Measurements from ENCODE around the gene C2orf74. TPM values are rescaled to one million over a fixed set of nuclear protein-coding genes. Genes with fewer than 3 reads are reported as not detected.
"Not testable (repeated sequence)": the region's sequence is repeated elsewhere in the genome, so short reads cannot be mapped to it uniquely, and the experiment has no call there.

Gene C2orf74
- total RNA-seq, 1 donor from 2014 or later = 10.0 TPM

- TF ChIP-seq, protein P1, sequence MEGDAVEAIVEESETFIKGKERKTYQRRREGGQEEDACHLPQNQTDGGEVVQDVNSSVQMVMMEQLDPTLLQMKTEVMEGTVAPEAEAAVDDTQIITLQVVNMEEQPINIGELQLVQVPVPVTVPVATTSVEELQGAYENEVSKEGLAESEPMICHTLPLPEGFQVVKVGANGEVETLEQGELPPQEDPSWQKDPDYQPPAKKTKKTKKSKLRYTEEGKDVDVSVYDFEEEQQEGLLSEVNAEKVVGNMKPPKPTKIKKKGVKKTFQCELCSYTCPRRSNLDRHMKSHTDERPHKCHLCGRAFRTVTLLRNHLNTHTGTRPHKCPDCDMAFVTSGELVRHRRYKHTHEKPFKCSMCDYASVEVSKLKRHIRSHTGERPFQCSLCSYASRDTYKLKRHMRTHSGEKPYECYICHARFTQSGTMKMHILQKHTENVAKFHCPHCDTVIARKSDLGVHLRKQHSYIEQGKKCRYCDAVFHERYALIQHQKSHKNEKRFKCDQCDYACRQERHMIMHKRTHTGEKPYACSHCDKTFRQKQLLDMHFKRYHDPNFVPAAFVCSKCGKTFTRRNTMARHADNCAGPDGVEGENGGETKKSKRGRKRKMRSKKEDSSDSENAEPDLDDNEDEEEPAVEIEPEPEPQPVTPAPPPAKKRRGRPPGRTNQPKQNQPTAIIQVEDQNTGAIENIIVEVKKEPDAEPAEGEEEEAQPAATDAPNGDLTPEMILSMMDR (IDR thresholded peaks at IDR 0.05; ENCODE audit: unreplicated experiment) = no peak
- H3K27ac Mint-ChIP-seq = no peak overlapping the region
- H3K27me3 Mint-ChIP-seq = no peaks in the 10 kb centered on the region
- no peaks in the 10 kb centered on the region for H3K9me3 Mint-ChIP-seq (ENCODE audit: low read depth)
- H3K36me3 Mint-ChIP-seq (ENCODE audit: insufficient read depth) = peaks cover 52% of the 10 kb centered on the region
- no peak overlapping the region for H3K4me3 Mint-ChIP-seq (ENCODE audit: low read depth)
- peaks cover 41% of the 10 kb centered on the region for H3K4me1 Mint-ChIP-seq (ENCODE audit: low read depth)
- DNase-seq (ENCODE audit: low spot score, unreplicated experiment) = no peak
Measured at GRCh38 chr2:61183795-61184194, 21.8 kb downstream of the C2orf74 start.

GRCh38 chr2:61184263-61184662 lies 22.3 kb downstream of the C2orf74 start:
- TF ChIP-seq, protein P1 (IDR thresholded peaks at IDR 0.05; ENCODE audit: unreplicated experiment) = no peak
- H3K9me3 Mint-ChIP-seq (ENCODE audit: low read depth) = no peaks in the 10 kb centered on the region
- peaks cover 52% of the 10 kb centered on the region for H3K36me3 Mint-ChIP-seq (ENCODE audit: insufficient read depth)
- no peaks in the 10 kb centered on the region for H3K27me3 Mint-ChIP-seq
- no peak for DNase-seq (ENCODE audit: low spot score, unreplicated experiment)
- H3K4me1 Mint-ChIP-seq (ENCODE audit: low read depth) = peaks cover 38% of the 10 kb centered on the region
- no peak overlapping the region for H3K4me3 Mint-ChIP-seq (ENCODE audit: low read depth)
- H3K27ac Mint-ChIP-seq = no peak overlapping the region

GRCh38 chr2:61185231-61185728 lies 23.3 kb downstream of the C2orf74 start:
- H3K4me1 Mint-ChIP-seq (ENCODE audit: low read depth) = peaks cover 29% of the 10 kb centered on the region
- H3K27me3 Mint-ChIP-seq = no peaks in the 10 kb centered on the region
- H3K9me3 Mint-ChIP-seq (ENCODE audit: low read depth) = no peaks in the 10 kb centered on the region
- H3K27ac Mint-ChIP-seq = peak overlapping the region; percentile 38
- TF ChIP-seq, protein P1 (IDR thresholded peaks at IDR 0.05; ENCODE audit: unreplicated experiment) = no peak
- no peak for DNase-seq (ENCODE audit: low spot score, unreplicated experiment)
- H3K4me3 Mint-ChIP-seq (ENCODE audit: low read depth) = no peak overlapping the region
- H3K36me3 Mint-ChIP-seq (ENCODE audit: insufficient read depth) = peaks cover 49% of the 10 kb centered on the region

DNA sequence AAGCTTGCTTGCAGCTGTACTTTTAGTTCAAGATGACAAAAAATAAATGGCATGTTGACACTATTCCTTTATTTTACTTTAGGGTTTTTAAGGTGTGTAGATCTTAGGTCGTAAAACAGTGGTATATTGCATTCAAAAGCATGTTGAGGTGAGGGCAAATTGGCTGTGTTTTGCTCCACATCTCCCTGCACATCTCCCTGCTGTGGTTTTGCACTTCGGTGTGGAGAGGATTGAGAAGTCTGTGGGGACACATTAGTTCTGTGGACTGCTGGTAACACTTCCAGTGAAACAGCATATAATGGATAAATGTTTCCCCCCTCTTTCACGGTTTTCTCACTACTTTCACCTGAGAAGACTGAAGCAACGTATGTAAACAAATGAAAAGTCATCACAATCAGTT lies 25.1 kb downstream of the C2orf74 start:
- DNase-seq (ENCODE audit: low spot score, unreplicated experiment) = no peak
- Mint-ChIP-seq H3K9me3 (ENCODE audit: low read depth) (no peaks in the 10 kb centered on the region), H3K4me3 (ENCODE audit: low read depth) (no peak overlapping the region), H3K4me1 (ENCODE audit: low read depth) (peaks cover 16% of the 10 kb centered on the region), H3K27ac (no peak overlapping the region), H3K27me3 (no peaks in the 10 kb centered on the region), H3K36me3 (ENCODE audit: insufficient read depth) (peaks cover 43% of the 10 kb centered on the region)
- TF ChIP-seq, protein P1 (IDR thresholded peaks at IDR 0.05; ENCODE audit: unreplicated experiment) = no peak

GRCh38 chr2:61193670-61194561 lies 31.9 kb downstream of the C2orf74 start:
- Mint-ChIP-seq H3K9me3 (ENCODE audit: low read depth) (no peaks in the 10 kb centered on the region), H3K27me3 (no peaks in the 10 kb centered on the region), H3K4me3 (ENCODE audit: low read depth) (no peak overlapping the region), H3K36me3 (ENCODE audit: insufficient read depth) (peaks cover 8% of the 10 kb centered on the region), H3K4me1 (ENCODE audit: low read depth) (no peaks in the 10 kb centered on the region), H3K27ac (peak overlapping the region; percentile 33)
- TF ChIP-seq, protein P1 (IDR thresholded peaks at IDR 0.05; ENCODE audit: unreplicated experiment) = no peak
- DNase-seq (ENCODE audit: low spot score, unreplicated experiment) = no peak

DNA sequence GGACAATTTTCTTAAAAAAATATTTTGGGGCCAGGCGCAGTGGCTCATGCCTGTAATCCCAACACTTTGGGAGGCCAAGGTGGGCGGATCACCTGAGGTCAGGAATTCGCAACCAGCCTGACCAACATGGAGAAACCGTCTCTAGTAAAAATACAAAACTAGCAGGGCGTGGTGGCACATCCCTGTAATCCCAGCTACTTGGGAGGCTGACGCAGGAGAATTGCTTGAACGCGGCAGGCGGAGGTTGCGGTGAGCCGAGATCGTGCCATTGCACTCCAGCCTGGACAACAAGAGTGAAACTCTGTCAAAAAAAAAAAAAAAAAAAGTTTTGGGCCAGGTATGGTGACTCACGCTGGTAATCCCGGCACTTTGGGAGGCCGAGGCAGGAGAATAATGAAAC lies 32.7 kb downstream of the C2orf74 start:
- H3K4me3 Mint-ChIP-seq (ENCODE audit: low read depth); H3K9me3 Mint-ChIP-seq (ENCODE audit: low read depth); H3K27ac Mint-ChIP-seq; H3K27me3 Mint-ChIP-seq; H3K36me3 Mint-ChIP-seq (ENCODE audit: insufficient read depth); H3K4me1 Mint-ChIP-seq (ENCODE audit: low read depth); DNase-seq (ENCODE audit: low spot score, unreplicated experiment): not testable (repeated sequence)

Measured in progenitor cell of endocrine pancreas (in vitro differentiated cells).